Liver (tissue), 3 donors: ENCODE measurements around the gene MACROH2A2.

Experiments used
- ATF3 ChIP-seq: IDR thresholded peaks from 2 replicates; pipeline ENCODE4 v1.6.1; 2016; ENCODE audit warnings: antibody characterized with exemption
- CTCF ChIP-seq: fragments of 150-350 bp; IDR thresholded peaks from 2 replicates; pipeline ENCODE4 v1.5.1; 2017; ENCODE audit warnings: improper control_type of control experiment, low read depth, low read length; ENCODE audit not compliant: missing input control
- GABPA ChIP-seq, 2 donors: IDR thresholded peaks in 1 of 2; conservative IDR thresholded peaks in 1 of 2; 2 replicates each; pipeline ENCODE4 v1.6.1; 2016; ENCODE audit warnings: antibody characterized with exemption in 2 of 2, mild to moderate bottlenecking in 1 of 2, moderate library complexity in 1 of 2
- HNF4A ChIP-seq, 2 donors: conservative IDR thresholded peaks; 2 replicates each; pipeline ENCODE4 v1.6.1; 2016; ENCODE audit warnings: antibody characterized with exemption in 2 of 2, mild to moderate bottlenecking in 2 of 2
- JUND ChIP-seq, 2 donors: IDR thresholded peaks; 2 replicates each; pipeline ENCODE4 v1.6.1; 2016; ENCODE audit warnings: antibody characterized with exemption in 2 of 2
- NR2F2 ChIP-seq: IDR thresholded peaks from 2 replicates; pipeline ENCODE4 v1.6.1; 2016; ENCODE audit warnings: antibody characterized with exemption
- RAD21 ChIP-seq, 2 donors: IDR thresholded peaks; 2 replicates each; pipeline ENCODE4 v1.6.1; 2016; ENCODE audit warnings: antibody characterized with exemption in 2 of 2, mild to moderate bottlenecking in 2 of 2
- SP1 ChIP-seq: IDR thresholded peaks from 2 replicates; pipeline ENCODE4 v1.6.1; 2018; ENCODE audit warnings: antibody characterized with exemption, mild to moderate bottlenecking
- YY1 ChIP-seq: IDR thresholded peaks from 2 replicates; pipeline ENCODE4 v1.6.1; 2016; ENCODE audit warnings: antibody characterized with exemption, mild to moderate bottlenecking
- donor health status: healthy.
- donor health status: healthy.

GRCh38 chr10:70031215-70031614, 21.4 kb upstream of the MACROH2A2 start:
- TF ChIP-seq GABPA (IDR thresholded peaks at IDR 0.05 in 1 of 2, conservative IDR thresholded peaks at IDR 0.05 in 1 of 2): no peak
- no peak for TF ChIP-seq CTCF
- TF ChIP-seq NR2F2: no peak
- no peak for TF ChIP-seq HNF4A (conservative IDR thresholded peaks at IDR 0.05)
- no peak for TF ChIP-seq JUND (IDR thresholded peaks at IDR 0.05)
- no peak for TF ChIP-seq ATF3
- no peak for TF ChIP-seq SP1
- TF ChIP-seq YY1: no peak
- TF ChIP-seq RAD21 (IDR thresholded peaks at IDR 0.05): no peak
